SK-N-SH (cell line): ENCODE results near the gene DNAJB8. TPM values are rescaled to one million over a fixed set of nuclear protein-coding genes. Genes with fewer than 3 reads are reported as not detected.
A peak's percentile ranks its signal among the peaks of the same experiment; 100 is the strongest.

Source experiments
- CTCF ChIA-PET: fragments of 300-600, 350-600 bp; formaldehyde crosslinking; extraction: SDS; loops from one replicate; lab custom pipeline; 2021; lab: Yijun Ruan, JAX
- POLR2A ChIA-PET: fragments of 350-600 bp; sonication (Branson Sonifier 250); formaldehyde crosslinking; extraction: SDS; loops from one replicate; lab custom pipeline; 2020; ENCODE audit warnings: antibody characterized with exemption, inconsistent platforms; lab: Yijun Ruan, JAX
- DNase-seq: peaks from one replicate; pipeline ENCODE4 v3.0.0; 2012
- H2AFZ ChIP-seq: fragments of 200-600 bp; sonication (generic); 2 replicates; pipeline ENCODE4 v1.8.1; 2016; ENCODE audit warnings: antibody characterized with exemption, mild to moderate bottlenecking, low read depth
- H3F3A ChIP-seq: fragments of 200-600 bp; sonication (generic); replicated peaks from 2 replicates; pipeline ENCODE3; 2016; ENCODE audit warnings: antibody characterized with exemption, mild to moderate bottlenecking; ENCODE audit not compliant: insufficient read depth
- H3K27ac ChIP-seq, 2 experiments: fragments of 200-500 bp in 1 of 2; fragments of 200-600 bp in 1 of 2; sonication (Bioruptor generic) in 1 of 2; sonication (generic), shearing (Covaris generic) in 1 of 2; 2 replicates each; pipeline versions ENCODE4 v1.5.1 to v1.6.1; 2014 to 2016; ENCODE audit warnings: low read depth in 2 of 2, inconsistent platforms in 1 of 2, low read length in 1 of 2, mild to moderate bottlenecking in 1 of 2, mixed read lengths in 1 of 2
- H3K27me3 ChIP-seq: fragments of 200-600 bp; sonication (generic), shearing (Covaris generic); 2 replicates; pipeline ENCODE4 v1.6.1; 2016; ENCODE audit warnings: mixed run types; ENCODE audit not compliant: insufficient read depth
- H3K36me3 ChIP-seq, 2 experiments: fragments of 200-500 bp in 1 of 2; fragments of 200-600 bp in 1 of 2; sonication (Bioruptor generic) in 1 of 2; sonication (generic) in 1 of 2; replicated peaks in 1 of 2; 2 replicates each; pipeline versions ENCODE3 to v1.5.1; 2014 to 2016; ENCODE audit warnings: low read length in 1 of 2, mild to moderate bottlenecking in 1 of 2; ENCODE audit not compliant: insufficient read depth in 2 of 2, control insufficient read depth in 1 of 2
- H3K4me1 ChIP-seq, 2 experiments: fragments of 200-500 bp in 1 of 2; fragments of 200-600 bp in 1 of 2; sonication (Bioruptor generic) in 1 of 2; sonication (generic), shearing (Covaris generic) in 1 of 2; 2 replicates each; pipeline versions ENCODE4 v1.5.1 to v1.6.1; 2014 to 2016; ENCODE audit warnings: low read depth in 1 of 2, low read length in 1 of 2, mixed run types in 1 of 2; ENCODE audit not compliant: insufficient read depth in 2 of 2, control insufficient read depth in 1 of 2
- H3K4me2 ChIP-seq: fragments of 200-600 bp; sonication (generic), shearing (Covaris generic); 2 replicates; pipeline ENCODE4 v1.6.1; 2017; ENCODE audit warnings: mixed run types
- H3K4me3 ChIP-seq, 2 experiments: fragments of 200-500 bp in 1 of 2; fragments of 200-600 bp in 1 of 2; sonication (Bioruptor generic) in 1 of 2; sonication (generic), shearing (Covaris generic) in 1 of 2; 2 replicates each; pipeline versions ENCODE4 v1.5.1 to v1.8.1; 2014 to 2016; ENCODE audit warnings: low read depth in 2 of 2, inconsistent platforms in 1 of 2, low read length in 1 of 2, mild to moderate bottlenecking in 1 of 2, mixed read lengths in 1 of 2, moderate library complexity in 1 of 2
- H3K79me2 ChIP-seq: fragments of 200-600 bp; sonication (generic); 2 replicates; pipeline ENCODE4 v1.8.1; 2017; ENCODE audit warnings: mild to moderate bottlenecking; ENCODE audit not compliant: insufficient read depth
- H3K9ac ChIP-seq: fragments of 200-600 bp; sonication (generic); 2 replicates; pipeline ENCODE4 v1.6.1; 2017; ENCODE audit warnings: mixed run types
- H3K9me2 ChIP-seq: fragments of 200-600 bp; sonication (generic); 2 replicates; pipeline ENCODE4 v1.6.1; 2017; ENCODE audit warnings: mixed run types
- H3K9me3 ChIP-seq: fragments of 200-600 bp; sonication (generic); 2 replicates; pipeline ENCODE4 v1.6.1; 2017; ENCODE audit warnings: mixed run types, mild to moderate bottlenecking, moderate library complexity
- H4K20me1 ChIP-seq: fragments of 200-600 bp; sonication (generic); 2 replicates; pipeline ENCODE4 v1.6.1; 2017; ENCODE audit warnings: mild to moderate bottlenecking, mixed run types; ENCODE audit not compliant: insufficient read depth
- CHD2 ChIP-seq: fragments of 150-350 bp; IDR thresholded peaks from 2 replicates; pipeline ENCODE4 v1.6.1; 2018; ENCODE audit warnings: low read length; ENCODE audit not compliant: partially characterized antibody
- EZH2phosphoT487 ChIP-seq: fragments of 200-600 bp; sonication (generic); IDR thresholded peaks from 2 replicates; pipeline ENCODE4 v1.6.1; 2017; ENCODE audit warnings: low read depth, mixed run types, mild to moderate bottlenecking, antibody characterized with exemption, moderate library complexity, borderline replicate concordance
- FOXJ3 ChIP-seq: sonication (generic); formaldehyde crosslinking; IDR thresholded peaks from 2 replicates; pipeline ENCODE4 v1.5.1; 2020; ENCODE audit warnings: mild to moderate bottlenecking, missing genetic modification reagents
- IRF3 ChIP-seq: fragments of 150-350 bp; IDR thresholded peaks from 2 replicates; pipeline ENCODE4 v1.6.1; 2016; ENCODE audit warnings: mild to moderate bottlenecking, low read depth, low read length
- NRF1 ChIP-seq: IDR thresholded peaks from 2 replicates; pipeline ENCODE4 v1.6.1; 2012; ENCODE audit warnings: low read depth, mild to moderate bottlenecking, low read length
- RAD21 ChIP-seq: IDR thresholded peaks from 2 replicates; pipeline ENCODE4 v1.6.1; 2012; ENCODE audit warnings: mild to moderate bottlenecking, low read length
- RCOR1 ChIP-seq: fragments of 150-350 bp; IDR thresholded peaks from 2 replicates; pipeline ENCODE4 v1.6.1; 2017; ENCODE audit warnings: antibody characterized with exemption, low read length
- SMC3 ChIP-seq: IDR thresholded peaks from 2 replicates; pipeline ENCODE4 v1.6.1; 2012; ENCODE audit warnings: low read depth, low read length, improper control_type of control experiment
- TCF12 ChIP-seq: IDR thresholded peaks from 2 replicates; pipeline ENCODE4 v1.4.0; 2012
- TEAD4 ChIP-seq: IDR thresholded peaks from 2 replicates; pipeline ENCODE4 v1.4.0; 2012; ENCODE audit warnings: mild to moderate bottlenecking, borderline replicate concordance; ENCODE audit not compliant: insufficient read depth
- USF1 ChIP-seq: IDR thresholded peaks from 2 replicates; pipeline ENCODE4 v1.4.0; 2012; ENCODE audit warnings: low read depth, borderline replicate concordance
- WGBS: methylation state at CpG from one replicate; pipeline ENCODE4 v1.1.6; 2017; ENCODE audit warnings: low lambda C conversion rate; 5-methylcytosine and 5-hydroxymethylcytosine counted together
- polyA plus RNA-seq, 3 experiments: library from polyadenylated mRNA; depleted of rRNA; stranded (reverse); fragments of >200 nt; gene quantifications; 2 replicates each; pipeline ENCODE4 v1.2.3, GENCODE V29; 2012
- TF ChIP-seq, protein P1 (sequence below): IDR thresholded peaks from 2 replicates; pipeline ENCODE4 v1.4.0; 2012; ENCODE audit warnings: low read depth, borderline replicate concordance

DNAJB8 gene
- polyA plus RNA-seq, 1 of the 3 experiments (the other 2 are of a cell fraction) = not detected

DNA sequence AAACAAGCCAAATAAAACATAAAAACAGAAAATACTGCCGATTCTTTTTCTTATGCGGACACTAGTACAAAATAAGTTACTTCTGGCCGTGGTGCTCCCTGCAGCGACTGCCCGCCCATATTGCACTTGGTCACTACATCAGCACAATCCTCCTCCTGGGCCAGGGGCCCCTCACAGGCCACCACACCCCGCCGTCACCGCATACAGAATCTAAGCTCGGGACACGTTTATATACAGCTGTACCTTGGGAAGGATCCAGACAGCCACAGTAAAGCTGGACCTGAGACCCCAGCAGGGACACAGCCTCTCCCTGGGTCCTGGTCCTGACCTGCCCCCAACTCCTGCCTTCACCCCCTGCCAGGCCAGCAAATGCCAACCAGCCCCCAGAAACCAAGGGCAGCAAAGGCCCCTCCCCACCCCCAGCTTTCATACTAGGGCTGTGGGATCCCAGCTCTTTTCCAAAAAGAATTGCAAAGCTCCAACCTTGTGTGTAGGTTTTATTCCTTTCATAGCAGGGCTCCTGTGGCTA lies 12.9 kb upstream of the DNAJB8 start:
- ChIA-PET CTCF (interaction anchor here (1.0 to 13.1 kb wide), 6 partner anchors 11 to 173 kb away, joined by 3 to 177 read pairs (median 10); no protein-coding TSS in a partner anchor), POLR2A (interaction anchor here (0.8 to 7.8 kb wide), 9 partner anchors 10 to 385 kb away, joined by 3 to 100 read pairs (median 6); no protein-coding TSS in a partner anchor)
- H3K79me2 ChIP-seq = peaks cover 2% of the 10 kb centered on the region; the same call in 1 of the 2 replicates
- no peak overlapping the region; a peak in 1 of 4 replicates for H3K4me3 ChIP-seq
- peaks cover 0 to 29% of the 10 kb centered on the region in 2 experiments for H3K36me3 ChIP-seq
- DNase-seq = no peak
- 86% methylated on average over 10 of the region's 10 CpGs for WGBS
- no peaks in the 10 kb centered on the region for H3K9me2 ChIP-seq
- no peaks in the 10 kb centered on the region for H4K20me1 ChIP-seq
- H3K4me1 ChIP-seq = peaks cover 8 to 49% of the 10 kb centered on the region in 2 experiments
- no peaks in the 10 kb centered on the region for H3K27me3 ChIP-seq
- H2AFZ ChIP-seq = no peak overlapping the region
- H3K9me3 ChIP-seq = no peaks in the 10 kb centered on the region
- no peak for TF ChIP-seq NRF1
- no peak for TF ChIP-seq TCF12
- TF ChIP-seq EZH2phosphoT487 = no peak
- TF ChIP-seq IRF3 = no peak
- no peak for TF ChIP-seq USF1
- no peak for TF ChIP-seq RCOR1
- no peak for TF ChIP-seq RAD21
- TF ChIP-seq TEAD4 = no peak
- TF ChIP-seq CHD2 = no peak
- TF ChIP-seq SMC3 = no peak
- TF ChIP-seq, protein P1, sequence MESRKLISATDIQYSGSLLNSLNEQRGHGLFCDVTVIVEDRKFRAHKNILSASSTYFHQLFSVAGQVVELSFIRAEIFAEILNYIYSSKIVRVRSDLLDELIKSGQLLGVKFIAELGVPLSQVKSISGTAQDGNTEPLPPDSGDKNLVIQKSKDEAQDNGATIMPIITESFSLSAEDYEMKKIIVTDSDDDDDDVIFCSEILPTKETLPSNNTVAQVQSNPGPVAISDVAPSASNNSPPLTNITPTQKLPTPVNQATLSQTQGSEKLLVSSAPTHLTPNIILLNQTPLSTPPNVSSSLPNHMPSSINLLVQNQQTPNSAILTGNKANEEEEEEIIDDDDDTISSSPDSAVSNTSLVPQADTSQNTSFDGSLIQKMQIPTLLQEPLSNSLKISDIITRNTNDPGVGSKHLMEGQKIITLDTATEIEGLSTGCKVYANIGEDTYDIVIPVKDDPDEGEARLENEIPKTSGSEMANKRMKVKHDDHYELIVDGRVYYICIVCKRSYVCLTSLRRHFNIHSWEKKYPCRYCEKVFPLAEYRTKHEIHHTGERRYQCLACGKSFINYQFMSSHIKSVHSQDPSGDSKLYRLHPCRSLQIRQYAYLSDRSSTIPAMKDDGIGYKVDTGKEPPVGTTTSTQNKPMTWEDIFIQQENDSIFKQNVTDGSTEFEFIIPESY = no peak
- no peak for TF ChIP-seq FOXJ3 (CRISPR knock-in tag)
- no peak overlapping the region for H3K9ac ChIP-seq
- H3K4me2 ChIP-seq = no peak overlapping the region
- peak overlapping the region in 1 of 2 experiments; percentile 97; a peak in 2 of 4 replicates for H3K27ac ChIP-seq
- H3F3A ChIP-seq = peaks cover 7% of the 10 kb centered on the region
